ENCODE results near the gene HEATR5A.
"Not testable (repeated sequence)": the region's sequence is repeated elsewhere in the genome, so short reads cannot be mapped to it uniquely, and the experiment has no call there.

Gene HEATR5A

DNA sequence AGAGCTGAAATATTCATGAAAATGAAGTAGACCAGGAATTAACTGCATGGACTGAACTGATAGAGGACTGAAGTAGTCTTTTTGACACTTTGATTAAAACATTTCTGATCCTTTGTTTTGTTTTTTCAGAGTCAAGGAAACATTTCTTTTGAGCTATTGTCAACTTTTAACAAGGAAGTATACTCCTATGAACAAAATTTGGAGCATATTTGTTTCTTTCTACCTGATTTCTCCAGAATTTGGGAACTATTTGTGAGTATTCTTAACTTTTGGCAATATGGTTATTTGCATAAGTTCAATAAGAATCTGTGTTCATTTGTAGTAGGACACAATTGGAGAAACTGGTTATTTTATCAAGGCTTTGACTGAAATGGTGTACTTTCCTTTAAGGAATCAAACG, 141.5 kb downstream of the HEATR5A start:
- no peak for DNase-seq

DNA sequence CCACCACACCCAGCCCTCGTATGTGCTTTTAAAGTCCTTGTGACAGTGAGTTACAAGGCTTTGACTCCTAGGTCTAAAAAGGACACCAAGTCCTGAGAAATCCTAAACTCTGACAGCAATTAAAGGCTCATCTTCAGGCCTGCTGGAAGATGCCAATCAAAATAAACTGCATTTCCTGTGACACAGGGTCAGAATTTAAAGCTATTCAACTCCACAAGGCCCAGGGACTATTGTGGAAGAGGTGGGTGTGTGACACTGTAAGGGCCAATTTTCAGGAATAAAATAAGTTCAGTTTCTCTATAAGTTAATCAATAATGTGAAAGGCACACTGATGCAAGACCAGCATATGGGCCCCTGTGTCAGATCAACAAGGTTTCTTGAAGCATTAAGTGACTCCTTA, 143.3 kb downstream of the HEATR5A start:
- DNase-seq = no peak

DNA sequence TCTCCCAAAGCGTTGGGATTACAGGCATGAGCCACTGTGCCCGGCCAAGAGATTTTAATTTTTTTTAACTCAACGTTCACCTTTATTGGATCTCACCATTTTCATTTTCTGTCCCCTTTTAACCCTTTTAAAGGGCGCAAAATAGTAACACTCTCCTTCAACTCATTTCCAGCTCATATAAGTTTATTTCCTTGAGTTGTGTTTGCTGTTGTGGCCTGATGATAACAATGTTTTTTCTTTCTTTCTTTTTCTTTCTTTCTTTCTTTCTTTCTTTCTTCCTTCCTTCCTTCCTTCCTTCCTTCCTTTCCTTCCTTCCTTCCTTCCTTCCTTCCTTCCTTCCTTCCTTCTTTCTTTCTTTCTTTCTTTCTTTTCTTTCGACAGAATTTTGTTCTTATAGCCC, 143.9 kb downstream of the HEATR5A start:
- not testable (repeated sequence) for DNase-seq

DNA sequence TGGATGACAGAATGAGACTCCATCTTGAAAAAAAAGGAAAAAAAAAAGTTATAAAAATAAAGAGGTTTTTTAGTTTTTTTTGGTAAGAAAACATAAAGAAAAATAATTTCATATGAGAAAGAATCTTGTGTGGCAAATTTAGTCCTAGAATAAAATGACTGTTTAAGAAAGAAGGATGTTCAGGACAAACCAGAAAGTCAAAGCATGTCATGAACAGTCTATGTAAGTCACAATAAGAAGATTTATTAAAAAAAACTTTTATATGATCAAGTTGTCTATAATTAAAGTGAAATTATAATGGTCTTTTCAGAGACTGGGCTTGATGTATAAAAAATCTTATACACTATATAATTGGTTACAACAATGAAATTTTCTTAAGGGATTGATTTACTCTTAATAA, 144.6 kb downstream of the HEATR5A start:
- no peak for DNase-seq

DNA sequence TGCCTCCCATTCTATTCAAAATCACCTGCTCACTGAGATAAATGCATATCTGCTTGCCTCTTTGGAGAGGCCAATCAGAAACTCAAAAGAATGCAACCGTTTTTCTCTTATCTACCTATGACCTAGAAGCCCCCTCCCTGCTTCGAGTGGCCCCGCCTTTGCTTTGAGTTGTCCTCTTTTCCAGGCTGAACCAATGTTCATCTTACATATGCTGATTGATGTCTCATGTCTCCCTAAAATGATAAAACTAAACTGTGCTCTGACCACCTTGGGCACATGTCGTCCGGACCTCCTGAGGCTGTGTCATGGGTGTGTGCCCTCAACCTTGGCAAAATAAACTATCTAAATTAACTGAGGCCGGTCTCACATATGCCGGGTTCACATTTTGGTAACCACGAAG, 148.7 kb downstream of the HEATR5A start:
- DNase-seq = no peak

DNA sequence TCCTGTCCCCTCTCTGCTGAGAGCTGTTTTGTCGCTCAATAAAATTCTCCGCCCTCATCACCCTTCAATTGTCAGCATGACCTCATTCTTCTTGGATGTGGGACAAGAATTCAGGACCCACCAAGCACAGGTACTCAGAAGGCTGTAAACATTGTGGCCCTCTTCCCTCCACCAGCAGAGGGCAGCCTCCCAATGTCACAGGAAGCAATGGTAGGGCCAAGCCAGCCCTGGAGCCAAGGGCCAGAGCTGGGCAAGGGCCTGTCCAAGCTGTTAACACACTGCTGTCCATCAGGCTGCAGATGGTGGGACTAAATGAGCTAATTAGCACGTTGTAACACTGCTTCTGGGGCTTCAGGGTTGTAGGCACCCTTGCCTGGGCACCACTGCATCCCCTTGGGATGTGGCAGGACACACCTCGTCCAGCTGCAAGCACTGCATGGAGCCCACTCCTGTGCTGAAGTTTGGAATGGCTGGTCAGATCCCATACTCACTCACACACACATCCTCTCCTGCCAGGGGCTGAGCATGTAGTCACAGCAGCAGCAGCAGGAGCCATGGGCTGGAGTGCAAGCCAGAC, 150.1 kb downstream of the HEATR5A start:
- DNase-seq = no peak

DNA sequence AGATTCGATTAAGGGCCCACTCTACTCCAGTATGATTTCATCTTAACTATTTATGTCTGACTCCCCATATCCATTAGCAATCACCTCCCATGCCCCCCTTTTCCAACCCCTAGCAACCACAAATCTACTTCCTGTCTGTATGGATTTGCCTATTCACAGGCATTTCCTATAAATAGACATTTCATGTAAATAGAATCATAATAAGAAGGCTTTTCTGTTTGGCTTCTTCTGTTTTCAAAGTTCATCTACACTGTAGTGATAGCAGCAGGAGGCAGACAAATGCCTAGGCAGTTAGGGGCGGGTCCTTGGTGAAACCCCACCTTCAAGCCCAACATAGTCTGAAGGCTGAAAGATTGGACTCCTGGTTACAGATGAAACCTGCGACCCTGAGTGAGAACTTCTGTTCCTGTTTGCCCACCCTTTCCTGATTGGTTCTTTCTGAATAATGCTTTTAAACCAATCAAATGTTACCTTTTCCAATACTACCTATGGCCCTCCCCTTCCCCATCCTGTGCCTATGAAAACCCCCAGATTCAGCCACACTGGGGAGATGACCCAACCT, 150.6 kb downstream of the HEATR5A start:
- no peak for DNase-seq

DNA sequence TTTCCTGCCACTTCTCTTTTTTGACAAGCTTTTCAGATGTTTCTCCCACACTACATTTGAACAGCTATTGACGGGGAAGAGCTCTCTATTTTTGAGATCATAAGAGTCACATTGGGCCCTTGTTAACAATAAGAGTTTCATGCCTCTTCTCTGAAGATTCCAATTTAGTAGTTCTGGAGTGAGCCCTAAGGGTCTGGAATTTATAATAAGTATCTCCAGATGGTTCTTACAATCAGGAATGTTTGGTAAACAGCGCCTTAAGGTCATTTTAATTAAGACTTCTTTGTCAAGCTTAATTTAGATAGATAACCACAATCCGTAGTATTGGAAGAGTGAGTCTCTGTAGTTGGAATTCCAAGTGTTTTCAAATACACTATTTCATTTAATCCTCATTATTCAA, 152.1 kb downstream of the HEATR5A start:
- DNase-seq = peak; percentile 94

DNA sequence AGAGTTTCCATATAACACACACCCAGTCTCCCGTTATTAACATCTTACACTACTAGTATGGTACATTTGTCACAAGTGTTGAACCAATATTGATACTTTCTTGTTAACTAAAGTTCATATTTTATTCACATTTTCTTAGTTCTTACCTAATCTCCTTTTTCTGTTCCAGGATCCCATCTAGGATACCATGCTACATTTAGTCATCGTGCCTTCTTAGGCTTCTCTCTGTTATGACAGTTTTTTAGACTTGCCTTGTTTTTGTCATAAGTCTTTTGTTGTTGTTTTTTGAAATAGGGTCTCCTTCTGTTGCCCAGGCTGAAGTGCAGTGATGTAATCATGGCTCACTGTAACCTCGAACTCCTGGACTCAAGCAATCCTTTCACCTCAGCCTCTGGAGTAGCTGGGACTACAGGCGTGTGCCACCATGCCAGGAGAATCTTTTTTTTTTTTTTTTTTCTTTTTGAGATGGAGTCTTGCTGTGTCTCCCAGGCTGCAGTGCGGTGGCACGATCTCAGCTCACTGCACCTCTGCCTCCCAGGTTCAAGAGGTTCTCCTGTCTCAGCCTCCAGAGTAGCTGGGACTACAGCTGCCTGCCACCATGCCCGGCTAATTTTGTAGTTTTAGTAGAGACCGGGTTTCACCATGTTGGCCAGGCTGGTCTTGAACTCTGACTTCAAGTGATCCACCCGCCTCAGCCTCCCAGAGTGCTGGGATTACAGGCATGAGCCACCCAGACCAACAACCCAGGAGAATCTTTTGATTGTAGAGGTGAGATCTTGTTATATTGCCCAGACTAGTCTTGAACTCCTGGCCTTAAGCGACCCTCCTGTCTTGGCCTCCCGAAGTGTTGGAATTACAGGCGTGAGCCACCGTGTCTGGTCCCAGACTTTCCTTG, 153.7 kb downstream of the HEATR5A start:
- no peak for DNase-seq

DNA sequence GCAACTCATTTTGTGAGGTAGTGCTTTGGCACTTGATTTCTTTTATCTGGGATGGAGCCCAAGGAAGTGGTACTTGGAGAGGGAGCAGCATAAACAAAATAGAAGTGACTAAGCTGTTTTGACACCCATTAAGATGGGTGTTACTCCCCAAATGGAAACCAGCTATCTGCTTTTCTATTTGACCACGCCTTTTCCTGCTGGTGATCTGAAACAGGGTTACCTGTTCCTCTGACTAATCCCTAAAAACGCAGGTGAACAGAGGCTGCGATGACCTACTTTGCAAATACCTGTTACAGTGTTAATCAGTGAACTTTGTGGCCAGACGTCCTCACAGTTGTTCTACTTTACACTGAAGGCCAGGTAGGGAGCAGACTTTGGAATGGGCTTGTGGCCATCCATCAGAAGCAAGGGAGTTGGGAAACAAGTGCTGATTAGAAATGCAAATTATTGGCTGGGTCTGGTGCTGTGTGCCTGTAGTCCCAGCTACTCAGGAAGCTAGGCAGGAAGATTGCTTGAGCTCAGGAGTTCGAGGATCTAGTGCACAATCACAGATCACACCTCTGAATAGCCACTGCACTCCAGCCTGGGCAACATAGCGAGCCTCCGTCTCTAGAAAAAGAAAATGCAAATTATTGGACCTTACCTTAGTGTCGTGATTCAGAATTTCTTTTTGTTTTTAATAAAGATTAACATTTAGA, 154.5 kb downstream of the HEATR5A start:
- DNase-seq = no peak

DNA sequence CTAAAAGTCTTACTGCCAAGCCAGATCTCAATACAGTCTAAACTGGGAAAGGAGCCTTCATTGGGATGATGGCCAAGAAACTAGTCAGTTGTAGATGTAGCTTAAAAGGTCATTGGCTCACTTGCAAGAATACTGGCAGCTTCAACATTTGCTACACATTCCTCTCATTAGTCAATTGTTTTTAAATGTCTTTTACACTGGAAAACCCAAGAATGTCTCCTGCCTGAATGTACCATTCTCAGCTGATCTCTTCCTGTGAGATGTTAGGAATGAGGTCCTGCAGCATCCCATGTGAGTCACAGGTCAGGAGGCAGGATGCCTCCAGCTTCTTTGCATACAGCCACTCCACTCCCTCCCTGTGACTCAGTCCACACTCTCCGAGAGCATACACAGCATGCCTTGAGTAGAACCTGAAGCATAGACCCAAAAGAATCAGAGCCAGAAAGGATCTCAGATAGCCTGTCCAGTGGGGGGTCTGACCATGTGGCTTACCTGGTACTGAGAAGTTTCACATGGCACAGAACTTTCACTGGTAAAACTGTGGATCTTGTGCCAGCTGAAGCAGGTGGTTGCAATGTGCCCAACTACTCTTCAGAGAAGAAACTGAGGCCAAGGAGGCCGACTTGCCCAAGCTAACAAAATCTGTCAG, 156.7 kb downstream of the HEATR5A start:
- no peak for DNase-seq

DNA sequence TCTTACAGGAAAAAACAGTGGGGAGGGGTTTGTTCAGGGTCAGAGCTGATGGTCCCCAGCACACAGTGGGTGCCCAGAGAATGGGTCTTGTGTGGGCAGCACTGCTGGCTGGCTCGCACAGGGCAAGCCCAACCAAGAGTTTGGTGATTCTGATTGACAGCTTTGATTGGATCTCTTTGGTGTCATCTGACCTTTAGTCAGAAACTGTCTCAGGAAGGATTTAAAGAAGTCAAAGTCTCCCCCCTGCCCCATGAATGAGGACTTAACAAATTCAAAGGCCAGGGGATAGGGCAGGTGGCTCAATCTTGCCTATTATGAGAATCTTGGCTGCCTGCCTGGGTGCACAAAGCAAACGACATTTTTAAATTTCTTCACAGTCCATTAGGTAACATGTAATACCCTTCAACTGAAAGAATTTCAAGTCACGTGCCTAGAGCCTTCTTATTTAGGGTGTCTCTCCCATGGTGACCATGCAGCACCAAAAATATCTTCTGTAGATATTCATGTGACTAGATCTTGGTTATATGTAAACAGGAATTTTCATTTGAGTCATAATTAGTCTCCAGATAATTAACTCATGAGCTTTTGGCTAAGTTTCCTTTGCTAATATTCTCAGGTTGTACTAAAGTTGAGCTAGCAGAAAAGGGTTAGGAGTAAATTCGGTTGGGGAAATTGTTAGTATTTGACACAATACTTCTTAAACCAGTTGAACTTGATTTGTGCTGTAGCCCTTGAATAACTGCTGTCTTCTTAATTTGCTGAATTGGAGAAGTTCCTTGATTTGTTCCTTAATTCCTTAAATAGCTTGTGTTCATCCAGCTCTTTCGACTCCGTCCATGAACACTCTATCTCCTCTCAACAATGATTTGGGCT, 158.3 kb downstream of the HEATR5A start:
- DNase-seq = peak; percentile 92

DNA sequence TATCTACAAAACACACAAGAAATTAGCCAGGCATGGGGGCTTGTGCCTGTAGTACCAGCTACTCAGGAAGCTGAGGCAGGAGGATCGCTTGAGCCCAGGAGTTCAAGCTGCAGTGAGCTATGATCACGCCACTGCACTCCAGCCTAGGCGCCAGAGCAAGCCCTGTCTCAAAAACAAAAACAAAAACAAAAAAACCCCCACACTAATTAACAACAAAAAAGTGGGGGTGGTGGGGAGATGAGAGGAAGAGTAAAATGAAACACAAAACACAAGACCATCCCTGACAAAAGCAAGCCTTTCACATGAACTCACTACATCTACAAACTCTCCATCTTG, 158.9 kb downstream of the HEATR5A start:
- DNase-seq = no peak

DNA sequence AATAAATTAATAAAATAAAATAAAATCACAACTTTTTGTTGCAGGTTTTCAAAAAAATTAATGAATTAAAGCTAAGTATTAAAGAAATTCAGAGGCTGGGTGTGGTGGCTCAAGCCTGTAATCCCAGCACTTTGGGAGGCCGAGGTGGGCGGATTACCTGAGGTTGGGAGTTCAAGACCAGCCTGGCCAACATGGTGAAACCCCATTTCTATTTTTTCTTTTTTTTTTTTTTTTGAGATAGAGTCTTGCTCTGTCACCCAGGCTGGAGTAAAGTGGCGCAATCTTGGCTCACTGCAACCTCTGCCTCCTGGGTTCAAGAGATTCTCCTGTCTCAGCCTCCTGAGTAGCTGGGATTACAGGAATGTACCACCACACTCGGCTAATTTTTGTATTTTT, 161.3 kb downstream of the HEATR5A start:
- not testable (repeated sequence) for DNase-seq

DNA sequence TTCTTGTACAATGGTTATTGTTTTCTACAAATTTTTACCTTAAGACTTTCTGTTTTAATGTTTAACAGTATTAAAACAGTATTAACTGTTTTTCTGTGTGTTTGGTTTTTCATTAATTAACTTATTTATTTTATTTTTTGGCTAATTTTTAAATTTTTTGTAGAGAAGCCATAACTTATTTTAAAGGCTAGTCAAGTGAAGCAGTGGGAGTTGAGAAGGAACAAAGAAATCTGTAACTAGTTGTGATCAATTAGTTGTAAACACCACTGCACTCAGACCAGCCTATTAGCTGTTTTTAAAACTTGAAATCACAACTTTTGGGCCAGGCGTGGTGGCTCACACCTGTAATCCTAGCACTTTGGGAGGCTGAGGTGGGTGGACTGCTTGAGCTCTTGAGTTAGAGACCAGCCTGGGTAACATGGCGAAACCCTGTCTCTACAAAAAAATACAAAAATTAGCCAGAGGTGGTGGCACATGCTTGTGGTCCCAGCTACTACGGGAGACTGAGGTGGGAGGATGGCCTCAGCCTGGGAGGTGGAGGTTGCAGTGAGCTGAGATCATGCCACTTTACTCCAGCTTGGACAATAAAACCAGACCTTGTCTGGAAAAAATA, 161.8 kb downstream of the HEATR5A start:
- no peak for DNase-seq

DNA sequence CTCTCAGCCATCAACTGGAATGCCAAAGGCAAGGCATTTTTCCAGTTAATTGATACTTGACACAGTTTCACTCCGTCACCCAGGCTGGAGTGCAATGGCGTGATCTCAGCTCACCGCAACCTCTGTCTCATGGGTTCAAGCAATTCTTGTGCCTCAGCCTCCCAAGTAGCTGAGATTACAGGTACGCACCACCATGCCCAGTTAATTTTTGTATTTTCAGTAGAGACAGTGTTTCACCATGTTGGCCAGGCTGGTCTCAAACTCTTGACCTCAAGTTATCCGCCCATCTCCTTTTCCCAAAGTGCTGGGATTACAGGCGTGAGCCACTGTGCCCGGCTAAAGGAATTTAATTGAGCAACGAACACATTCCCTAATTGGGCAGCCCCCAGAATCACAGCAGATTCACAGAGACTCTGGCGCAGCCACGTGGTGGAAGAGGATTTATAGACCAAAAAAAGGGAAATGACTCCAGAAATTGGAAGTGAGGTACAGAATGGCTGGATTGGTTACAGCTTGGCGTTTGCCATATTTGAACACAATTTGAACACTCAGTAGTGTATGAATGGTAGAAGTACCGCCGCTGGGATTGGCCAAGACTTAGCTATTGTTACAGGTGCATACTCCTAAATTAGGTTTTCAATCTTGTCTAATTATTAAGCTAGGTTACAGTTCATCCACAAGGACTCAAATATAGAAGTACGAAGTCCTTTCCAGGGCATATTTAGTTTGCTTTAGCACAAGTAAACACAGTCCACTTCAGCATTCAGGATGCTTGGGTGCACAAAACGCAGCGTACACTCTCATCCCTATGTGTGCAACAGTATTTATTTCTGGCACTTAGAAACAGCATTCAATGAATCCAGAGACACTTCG, 162.6 kb downstream of the HEATR5A start:
- DNase-seq = not testable (repeated sequence)

DNA sequence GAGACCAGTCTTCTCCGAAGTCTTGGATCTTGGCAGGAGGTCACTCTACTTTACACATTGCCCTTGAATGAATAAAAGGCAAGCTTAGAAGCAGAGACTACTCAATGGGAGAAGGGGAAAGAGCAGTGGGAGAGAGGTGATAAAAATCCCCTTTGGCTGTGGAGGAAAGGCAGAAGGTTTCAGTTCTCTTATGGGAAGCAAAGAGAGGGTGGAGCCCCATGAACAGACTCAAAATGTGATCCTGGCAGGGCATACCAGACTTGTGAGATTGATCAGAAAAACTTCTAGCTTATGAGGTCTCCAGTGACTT, 163.2 kb downstream of the HEATR5A start:
- no peak for DNase-seq

DNA sequence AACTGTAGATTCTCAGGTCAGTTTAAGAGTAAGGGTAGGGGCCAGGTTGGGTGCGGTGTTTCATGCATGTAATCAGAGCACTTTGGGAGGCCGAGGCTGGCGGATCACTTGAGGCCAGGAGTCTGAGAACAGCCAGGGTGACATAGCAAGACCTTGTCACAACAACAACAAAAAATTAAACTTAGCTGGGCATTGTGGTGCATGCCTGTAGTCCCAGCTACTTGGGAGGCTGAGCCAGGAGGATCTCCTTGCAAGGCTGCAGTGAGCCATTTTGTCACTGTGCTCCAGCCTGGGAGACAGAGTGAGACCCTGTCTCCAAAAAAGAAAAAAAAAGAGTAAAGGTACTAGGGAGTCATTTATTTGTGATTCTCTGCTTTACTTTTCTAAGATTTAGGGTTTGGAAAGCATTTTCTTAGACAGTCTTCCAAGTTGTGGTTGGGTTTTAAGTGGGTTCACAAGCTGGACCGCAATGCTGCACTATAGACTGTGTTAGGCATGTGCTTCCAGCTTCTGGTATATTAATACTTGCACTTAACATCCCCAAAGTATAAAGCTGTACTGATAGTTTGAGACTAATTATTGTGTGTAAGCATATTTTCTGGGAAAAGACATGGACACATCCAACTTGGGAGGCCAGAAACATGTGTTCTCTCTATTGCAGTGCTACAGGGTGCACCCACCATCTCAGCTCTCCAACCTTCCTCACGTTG, 163.7 kb downstream of the HEATR5A start:
- DNase-seq = no peak

DNA sequence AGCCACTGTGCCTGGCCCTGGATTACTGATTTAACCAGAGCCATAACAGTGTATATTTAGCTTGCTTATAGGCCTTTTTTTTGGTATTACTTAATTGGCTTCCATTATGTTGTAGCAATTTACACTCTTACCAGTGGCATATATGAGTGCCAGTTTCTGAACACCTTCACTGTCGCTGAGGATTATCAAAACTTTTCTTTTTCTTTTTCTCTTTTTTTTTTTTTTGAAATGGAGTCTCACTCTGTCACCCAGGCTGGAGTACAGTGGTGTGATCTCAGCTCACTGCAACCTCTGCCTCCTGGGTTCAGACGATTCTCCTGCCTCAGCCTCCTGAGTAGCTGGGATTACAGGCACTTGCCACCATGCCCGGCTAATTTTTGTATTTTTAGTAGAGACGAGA, 164.4 kb downstream of the HEATR5A start:
- DNase-seq = not testable (repeated sequence)

DNA sequence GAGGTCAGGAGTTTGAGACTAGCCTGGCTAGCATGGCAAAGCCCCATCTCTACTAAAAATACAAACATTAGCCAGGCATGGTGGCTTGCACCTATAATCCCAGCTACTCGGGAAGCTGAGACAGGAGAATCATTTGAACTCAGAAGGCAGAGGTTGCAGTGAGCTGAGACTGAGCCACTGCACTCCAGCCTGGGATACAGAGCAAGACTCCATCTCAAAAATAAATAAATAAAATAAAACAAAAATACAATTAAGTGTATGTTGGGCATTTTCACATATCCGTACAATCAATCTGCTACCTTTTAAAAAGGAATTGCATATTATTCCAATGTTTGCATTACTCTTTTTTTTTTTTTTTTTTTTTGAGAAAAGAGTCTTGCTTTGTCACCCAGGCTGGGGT, 165.1 kb downstream of the HEATR5A start:
- DNase-seq = no peak

Data from DMS79 (cell line).